GM21360 (cell line): Measurements from ENCODE around the gene ERCC3.
"Not testable (repeated sequence)": the region's sequence is repeated elsewhere in the genome, so short reads cannot be mapped to it uniquely, and the experiment has no call there.

Source experiments
- ATAC-seq: cut with Tn5 transposase; IDR thresholded peaks from one replicate; pipeline ENCODE4 v1.9.1; 2021; ENCODE audit warnings: mild to moderate bottlenecking, moderate library complexity; ENCODE audit not compliant: unreplicated experiment

The ERCC3 gene

DNA sequence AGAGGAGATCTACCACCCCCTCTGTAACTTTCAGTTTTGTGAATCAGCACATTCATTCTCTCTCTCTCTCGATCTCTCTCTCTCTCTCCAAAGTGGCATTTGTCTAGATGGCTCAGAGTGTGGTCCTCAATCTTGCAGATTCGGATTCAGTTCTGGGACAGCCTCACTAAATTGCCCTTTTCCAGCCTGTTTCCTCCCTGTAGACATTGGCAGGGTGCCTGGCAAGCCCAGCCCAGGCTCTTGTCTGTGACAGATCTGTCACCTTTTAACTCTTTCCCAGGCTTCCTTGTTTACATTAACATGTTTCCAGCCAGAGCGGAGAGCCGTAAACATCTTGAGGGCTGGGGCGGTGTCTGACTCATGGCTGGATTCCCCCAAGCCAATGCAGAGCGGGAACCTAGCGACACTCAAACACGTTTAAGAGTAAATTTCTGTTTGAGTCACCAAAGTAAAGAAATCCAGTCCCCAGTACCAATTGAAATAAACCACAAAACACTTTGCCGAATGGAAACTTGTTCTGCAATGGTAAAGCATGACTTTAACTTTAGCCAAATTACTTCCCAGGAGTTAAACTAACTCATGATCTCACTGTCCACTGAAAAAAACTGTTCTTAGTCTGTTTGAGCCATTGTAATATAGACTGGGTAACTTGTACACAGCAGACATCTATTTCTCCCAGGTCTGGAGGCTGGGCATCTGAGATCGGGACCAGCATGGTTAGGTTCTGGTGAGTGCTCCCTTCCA is 67.3 kb downstream of the ERCC3 start:
- peak; percentile 83 for ATAC-seq

DNA sequence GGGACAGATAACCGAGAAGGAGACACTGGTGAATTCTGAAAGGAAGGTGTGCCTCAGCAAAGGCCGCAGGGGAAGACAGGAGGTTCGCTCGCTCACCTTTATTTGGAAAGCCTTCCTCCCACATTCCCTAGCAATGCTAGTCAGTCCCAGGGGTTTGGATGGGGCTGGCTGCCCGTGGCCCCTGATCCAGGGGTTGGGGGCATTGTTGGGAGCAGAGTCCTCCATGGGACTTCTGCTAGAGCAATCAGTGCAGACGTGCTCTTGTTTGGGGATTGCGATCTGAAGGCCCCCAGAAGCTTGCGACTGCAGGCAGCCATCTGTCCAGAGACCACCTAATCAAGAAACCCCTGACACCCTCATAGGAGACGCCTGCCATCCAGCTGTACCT is 67.8 kb downstream of the ERCC3 start:
- no peak for ATAC-seq

DNA sequence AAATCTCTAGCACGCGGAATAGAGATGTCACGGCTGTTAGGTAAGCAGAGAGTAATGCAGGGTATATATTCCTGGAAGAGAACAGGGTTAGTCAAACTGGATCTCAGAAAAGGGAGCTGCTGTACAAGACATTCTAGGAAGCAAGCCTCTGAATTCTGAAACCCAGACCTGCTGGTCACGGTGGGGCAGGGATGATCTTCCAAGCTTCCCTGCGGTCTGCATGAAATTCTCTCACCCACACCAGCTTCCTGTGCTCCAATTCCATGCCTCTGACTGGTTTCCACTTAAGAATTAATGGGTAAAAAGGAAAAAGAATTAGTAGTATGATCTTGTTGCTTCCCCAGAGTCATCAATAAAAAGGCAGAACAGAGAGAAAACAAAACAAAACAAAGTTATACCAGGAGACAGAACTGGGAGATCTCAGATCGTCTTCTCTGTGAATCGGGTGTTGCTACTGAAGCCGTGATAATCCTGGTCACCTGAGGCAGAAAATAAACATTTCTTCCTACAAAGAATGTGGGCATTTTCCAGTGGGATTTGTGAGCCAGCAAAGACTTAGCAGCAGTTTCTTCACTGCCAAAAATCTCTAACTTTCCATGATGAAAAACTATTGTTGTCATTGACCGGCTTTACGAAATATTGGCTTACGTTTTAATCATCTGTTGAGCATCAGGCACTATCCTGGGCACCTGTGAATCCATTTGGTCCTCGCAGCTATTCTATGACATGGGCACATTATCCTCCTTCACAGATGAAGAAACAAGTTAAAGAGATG is 68.6 kb downstream of the ERCC3 start:
- no peak for ATAC-seq

DNA sequence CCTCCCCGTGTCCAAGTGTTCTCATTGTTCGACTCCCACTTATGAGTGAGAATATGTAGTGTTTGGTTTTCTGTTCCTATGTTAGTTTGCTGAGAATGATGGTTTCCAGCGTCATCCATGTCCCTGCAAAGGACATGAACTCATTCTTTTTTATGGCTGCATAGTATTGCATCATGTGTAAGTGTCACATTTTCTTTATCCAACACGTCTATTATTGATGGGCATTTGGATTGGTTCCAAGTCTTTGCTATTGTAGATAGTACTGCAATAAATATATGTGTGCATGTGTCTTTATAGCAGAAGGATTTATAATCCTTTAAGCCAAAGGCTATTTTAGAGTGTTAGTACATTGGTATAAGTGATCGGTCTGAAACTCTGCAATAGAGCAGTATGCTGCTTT is 69.8 kb downstream of the ERCC3 start:
- not testable (repeated sequence) for ATAC-seq

DNA sequence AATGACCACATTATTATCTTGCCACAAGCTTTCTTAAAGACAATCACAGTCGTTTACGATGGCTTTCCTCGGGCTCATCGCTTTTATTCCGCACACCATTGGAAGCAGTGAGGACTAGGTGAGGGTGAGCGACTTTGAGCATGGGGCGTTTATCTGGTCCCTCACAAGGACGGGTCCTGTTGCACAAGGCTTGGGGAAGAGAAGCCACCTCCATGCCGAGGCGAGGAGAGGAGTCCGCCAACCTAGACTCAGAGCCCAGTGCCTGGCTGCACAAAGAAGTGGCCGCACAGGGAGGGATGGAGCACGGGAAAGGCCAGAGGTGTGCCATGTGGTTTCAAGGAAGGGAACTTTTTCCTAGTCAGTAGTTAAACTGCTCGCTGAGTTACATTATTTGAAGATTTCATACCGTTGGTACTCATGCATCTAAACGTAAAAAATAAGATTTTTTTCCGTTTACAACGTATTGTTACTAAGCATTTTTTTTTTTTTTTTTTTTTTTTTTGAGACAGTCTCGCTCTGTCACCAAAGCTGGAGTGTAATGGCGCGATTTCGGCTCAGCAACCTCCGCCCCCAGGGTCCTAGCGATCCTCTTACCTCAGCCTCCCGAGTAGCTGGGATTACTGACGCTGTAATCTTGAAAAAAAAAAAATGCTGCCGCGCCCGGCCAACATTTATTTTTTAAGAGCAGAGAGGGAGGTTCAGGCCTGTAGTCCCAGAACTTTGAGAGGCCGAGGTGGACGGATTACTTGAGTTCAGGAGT is 73.0 kb downstream of the ERCC3 start:
- ATAC-seq: no peak

DNA sequence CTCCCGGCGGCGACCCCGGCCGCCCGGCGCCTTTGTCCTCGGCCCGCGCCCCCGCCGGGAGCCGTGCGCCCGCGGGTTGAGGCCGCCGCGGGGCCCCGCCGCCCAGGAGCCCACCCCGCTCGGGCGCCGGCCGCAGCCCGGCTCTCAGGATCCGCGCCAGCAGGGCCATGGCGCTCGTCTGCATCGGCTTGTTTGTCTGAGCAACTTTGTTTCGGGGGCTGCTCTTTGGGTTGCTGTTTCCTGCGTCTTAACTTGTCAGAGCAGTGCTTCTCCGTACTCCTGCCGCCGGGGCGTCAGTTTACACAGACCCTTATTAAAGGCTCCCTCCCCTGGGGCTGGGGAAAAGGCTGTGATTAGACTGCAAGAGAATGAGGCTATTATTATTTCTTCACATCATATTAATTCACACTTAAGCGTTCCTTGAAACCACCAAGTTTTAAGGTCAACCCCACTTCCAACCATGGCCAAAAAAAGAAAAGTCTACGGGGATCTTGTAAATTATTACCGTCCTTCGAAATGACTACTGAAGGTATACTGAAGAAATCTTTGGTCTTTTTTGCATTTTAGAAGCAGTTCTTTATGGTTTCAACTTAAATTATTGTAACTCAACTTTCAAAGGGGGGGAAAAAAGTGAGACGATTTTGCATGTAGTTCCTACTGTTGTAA is 73.7 kb downstream of the ERCC3 start, which contains the start of gene CYP27C1:
CYP27C1 (minus strand) TSS at position 198 of the 666 bp plus-strand sequence; CDS start at position 169, 29 bp downstream.
- no peak for ATAC-seq

DNA sequence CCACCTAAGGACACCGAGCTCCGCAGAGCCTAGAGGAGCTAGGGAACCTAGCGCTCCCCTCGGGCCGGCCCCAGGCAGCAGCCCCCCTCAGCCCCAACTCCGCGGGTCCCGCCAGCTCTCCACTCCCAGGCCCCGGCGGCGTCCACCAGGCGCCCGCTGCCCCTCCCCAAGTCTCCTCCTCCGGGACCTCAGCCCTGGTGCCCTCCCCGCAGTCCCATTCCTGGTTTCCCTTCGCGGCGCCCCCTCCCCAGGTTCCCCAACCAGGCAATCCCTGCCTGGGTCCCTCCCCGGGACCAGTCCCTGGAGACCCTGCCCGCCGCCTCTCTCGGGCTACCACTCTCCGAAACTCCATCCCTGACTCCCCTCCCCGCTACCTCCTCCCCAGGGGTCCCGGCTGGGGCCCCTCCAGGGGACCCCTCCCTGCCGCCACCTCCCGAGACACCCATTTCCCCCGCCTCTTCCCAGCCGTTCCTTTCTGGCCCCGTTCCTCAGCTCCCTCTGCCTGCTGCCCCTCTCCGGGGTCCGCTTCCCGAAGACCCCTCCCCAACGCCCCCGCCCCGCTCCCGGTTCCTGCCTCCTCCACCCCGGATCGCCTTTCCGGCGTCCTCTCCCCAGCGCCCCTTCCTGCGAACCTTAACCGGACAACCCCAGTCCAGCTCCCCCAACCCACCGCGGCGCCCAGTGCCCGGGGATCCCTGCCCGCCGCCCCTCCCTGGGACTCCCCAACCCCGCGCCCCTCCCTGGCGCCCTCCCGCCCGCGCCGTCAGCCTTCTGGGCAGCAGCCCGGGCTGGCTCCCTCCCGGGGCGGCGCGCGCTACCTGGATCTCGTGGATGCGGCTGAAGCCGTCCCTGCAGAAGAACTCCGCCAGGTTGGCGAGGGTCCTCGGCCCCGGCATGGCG is 74.5 kb downstream of the ERCC3 start:
- ATAC-seq: no peak

DNA sequence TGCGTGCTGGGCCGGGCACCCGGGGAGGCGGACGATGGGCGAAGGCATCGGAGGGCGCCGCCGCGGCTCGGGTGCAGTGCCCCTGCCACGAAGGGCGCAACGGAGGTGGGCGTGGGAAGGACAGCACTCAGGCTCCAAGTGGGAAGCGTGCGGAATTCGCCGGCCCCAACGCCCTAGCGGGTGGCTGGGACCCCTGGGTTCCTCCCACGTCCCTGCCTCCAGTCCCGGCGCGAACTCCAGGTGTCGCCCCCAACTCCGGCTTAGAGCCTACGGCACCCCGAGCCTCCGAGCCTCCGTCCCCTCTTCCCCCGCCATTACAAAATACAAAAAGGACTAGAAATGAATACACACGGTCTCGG is 75.2 kb downstream of the ERCC3 start:
- no peak for ATAC-seq

DNA sequence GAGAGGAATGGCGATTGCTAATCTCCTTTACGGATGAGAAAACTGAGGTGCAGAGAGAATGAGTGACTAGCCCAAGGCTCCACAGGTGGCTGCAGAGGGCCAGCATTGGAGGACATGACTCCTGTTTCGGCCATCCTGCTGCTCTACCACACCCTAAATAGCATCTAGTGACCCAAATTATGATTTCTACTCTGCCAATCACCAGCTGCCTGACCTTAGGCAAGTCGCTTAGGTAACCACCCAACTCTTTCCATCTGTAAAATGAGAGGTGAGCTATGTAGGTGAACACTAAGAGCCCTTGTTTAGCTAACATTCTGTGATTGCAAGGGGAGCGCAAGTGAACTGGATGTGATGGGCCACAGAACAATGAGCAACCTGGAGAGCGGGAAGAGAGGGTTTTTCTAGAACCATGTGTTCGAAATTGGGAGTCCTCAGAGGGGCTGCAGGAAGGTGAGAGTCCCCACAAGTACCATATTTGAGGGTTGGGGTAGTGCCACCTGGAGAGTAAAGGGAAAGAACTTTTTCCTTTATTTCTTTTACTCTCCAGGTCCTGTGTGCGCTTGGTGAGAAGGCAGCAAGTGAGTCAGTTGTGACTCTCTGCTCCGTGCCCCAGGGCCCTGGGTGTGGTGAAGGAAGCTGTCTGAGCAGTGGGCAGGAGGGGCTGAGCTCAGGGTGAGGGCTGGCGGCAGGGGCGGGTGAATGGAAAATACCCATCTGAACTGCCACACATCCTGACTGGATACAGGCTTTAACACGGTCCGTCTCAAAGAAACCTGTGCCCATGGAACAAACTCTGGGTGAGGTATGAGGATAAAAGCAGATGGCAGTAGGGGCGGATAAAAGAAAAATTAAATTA is 76.2 kb downstream of the ERCC3 start:
- ATAC-seq: no peak

DNA sequence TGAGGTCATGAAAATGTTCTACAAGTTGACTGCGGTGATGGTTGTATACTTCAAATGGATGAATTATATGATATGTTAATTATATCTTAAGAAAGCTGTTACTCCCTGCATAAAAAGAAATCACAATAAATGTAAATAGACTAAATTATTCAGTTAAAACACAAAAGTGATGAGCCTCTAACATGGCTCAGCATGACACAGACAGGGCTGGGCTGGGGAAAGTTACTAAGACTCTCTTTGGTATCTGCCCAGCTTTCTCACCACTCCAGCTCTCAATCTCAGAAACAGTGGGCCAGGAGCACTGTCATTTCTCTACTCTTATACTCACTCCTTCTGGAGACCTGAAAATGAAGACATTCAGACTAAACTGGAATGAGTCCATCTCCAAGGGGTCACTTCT is 77.4 kb downstream of the ERCC3 start:
- no peak for ATAC-seq

DNA sequence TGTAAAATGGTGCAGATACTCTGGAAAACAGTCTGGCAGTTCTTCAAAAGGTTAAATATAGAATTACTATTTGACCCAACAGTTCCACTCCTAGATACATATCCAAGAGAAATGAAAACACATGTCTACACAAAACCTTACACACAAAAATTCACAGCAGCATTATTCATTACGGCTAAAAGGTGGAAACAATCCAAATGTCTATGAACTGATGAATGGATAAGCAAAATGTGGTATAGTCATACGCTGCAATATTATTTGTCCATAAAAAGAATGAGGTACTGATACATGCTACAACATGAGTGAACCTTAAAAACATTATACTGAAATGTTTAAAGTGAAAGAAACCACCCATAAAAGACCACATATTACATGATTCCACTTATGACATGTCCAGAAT is 77.8 kb downstream of the ERCC3 start:
- no peak for ATAC-seq

DNA sequence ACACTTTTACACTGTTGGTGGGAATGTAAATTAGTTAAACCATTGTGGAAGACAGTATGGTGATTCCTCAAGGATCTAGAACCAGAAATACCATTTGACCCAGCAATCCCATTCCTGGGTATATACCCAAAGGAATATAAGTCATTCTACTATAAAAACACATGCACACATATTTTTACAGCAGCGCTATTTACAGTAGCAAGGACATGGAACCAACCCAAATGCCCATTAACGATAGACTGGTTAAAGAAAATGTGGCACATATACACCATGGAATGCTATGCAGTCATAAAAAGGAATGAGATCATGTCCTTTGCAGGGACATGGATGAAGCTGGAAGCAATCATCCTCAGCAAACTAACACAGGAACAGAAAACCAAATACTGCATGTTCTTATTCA is 79.7 kb downstream of the ERCC3 start:
- ATAC-seq: not testable (repeated sequence)

DNA sequence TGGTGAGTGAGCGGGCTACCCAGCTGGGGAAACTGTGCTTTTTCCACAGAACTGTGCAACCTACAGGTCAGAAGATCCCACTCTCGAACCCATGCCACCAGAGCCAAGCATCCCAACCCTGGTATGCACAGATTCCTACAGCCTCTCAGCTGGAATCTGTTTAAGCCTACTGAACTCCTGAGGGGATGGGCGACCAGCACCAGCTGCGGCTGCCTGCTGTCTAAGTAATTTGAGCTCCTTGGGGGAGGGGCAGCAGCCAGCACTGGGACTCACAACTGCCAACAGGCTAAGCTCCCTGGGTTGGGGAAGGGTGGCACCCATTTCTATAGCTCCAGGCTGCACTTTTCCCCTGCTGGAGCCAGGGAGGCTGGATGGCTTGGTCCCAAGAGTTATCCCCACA is 85.6 kb downstream of the ERCC3 start:
- no peak for ATAC-seq
